GM21360 (cell line): Measurements from ENCODE around the gene DLGAP1.
"Not testable (repeated sequence)": the region's sequence is repeated elsewhere in the genome, so short reads cannot be mapped to it uniquely, and the experiment has no call there.

Experiments used
- ATAC-seq: cut with Tn5 transposase; IDR thresholded peaks from one replicate; pipeline ENCODE4 v1.9.1; 2021; ENCODE audit warnings: mild to moderate bottlenecking, moderate library complexity; ENCODE audit not compliant: unreplicated experiment

DLGAP1 gene

DNA sequence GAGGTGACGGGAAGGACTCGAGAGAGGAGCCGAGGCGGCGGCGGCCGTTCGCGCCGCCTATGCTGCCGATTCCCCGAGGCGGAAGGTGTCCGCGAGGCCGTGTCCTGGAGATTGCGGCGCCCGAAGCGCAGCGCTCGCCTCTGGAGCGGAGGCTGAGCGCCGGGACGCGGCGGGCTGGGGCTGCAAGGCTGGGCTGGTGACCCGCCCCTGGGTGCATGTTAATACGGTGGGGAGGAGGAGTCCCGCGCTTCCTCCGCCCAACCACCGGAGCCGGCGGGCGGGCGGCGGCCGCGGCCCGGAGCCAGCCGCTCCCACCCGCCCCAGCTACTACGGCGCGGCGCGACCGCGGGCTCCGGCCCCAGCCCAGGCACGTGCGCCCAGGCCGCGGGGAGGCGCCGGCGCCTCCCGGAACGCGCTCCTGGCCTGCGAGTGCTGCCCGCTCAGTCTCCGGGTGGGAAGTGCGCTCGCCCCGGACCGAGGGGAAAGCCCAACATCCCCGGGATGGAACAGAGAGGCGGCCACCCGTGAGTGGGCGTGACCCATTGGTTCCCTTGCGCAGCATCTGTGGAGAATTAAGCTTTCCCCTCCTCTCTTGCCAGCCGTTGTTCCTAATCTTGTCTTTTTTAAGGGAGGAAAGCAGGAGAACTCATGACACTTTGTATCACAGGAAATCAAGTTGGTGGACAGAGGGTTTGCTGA is at the start of gene DLGAP1:
DLGAP1 (minus strand) TSS at position 195 of the 699 bp plus-strand sequence.
- ATAC-seq = no peak

DNA sequence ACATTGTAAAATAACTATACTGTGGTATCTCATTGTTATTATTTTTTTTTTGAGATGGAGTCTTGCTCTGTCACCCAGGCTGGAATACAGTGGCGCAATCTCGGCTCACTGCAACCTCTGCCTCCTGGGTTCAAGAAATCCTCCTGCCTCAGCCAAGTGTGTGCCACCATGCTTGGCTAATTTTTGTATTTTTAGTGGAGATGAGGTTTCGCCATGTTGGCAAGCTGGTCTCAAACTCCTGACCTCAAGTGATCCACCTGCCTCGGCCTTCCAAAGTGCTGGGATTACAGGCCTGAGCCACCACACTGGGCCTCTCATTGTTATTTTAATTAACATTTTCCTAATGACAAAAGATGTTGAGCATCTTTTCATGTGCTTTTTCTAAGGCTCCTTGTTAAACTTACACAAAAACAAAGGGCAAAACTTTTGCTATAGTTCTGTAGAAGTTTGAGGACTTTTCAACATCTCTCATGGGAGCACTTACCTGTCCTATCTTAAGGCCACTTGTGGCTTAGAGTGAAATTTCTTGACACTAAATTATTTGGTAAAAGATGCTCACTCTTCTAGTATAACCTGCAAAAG is 39.7 kb upstream of the DLGAP1 start:
- not testable (repeated sequence) for ATAC-seq

DNA sequence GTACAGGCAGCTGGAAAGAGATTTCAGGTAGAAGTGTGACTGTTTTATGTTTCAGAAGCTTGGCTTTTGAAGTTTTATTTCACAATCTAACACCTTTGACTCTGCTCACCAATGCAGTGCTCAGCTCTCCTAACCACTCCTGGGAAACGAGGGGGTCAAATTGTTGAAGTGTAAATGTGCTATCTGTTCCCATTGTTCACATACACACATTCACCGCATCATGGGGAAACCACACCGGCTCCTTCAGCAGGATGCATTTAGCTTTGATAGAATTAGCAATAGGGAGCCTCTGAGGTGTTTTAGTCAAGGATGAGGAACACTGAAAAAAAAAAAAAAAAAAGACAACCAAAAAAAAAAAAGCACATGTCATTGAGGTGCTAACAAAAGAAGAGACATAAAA is 13.4 kb upstream of the DLGAP1 start:
- no peak for ATAC-seq

DNA sequence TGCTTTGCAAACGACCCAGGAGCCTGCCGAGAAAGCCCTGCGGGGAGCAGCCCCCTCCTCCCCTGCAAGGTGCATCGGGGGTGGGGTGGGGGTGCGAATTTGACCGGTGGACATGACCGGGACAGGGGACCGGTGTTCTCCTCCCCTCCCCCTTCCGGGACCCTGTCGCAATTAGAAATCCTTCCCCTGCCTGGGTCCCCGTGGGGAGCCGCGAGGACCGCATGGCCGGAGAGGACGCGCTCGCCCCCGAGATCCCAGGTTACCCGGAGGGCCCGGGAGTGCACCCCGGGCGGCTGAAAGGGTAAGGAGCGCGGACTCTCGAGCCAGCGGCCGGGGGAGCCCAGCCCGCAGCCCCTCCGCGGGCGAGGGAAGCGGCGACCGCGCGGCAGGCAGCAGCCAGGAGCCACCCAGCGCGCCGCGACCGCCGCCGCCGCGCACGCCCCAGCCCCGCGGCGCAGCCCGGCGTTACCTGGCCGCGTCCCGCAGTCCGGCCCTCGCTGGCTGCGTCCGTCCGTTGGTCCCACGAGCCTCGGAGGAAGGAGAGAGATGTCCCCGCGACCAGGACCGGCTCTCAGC is 482 bp downstream of the DLGAP1 start:
- no peak for ATAC-seq

DNA sequence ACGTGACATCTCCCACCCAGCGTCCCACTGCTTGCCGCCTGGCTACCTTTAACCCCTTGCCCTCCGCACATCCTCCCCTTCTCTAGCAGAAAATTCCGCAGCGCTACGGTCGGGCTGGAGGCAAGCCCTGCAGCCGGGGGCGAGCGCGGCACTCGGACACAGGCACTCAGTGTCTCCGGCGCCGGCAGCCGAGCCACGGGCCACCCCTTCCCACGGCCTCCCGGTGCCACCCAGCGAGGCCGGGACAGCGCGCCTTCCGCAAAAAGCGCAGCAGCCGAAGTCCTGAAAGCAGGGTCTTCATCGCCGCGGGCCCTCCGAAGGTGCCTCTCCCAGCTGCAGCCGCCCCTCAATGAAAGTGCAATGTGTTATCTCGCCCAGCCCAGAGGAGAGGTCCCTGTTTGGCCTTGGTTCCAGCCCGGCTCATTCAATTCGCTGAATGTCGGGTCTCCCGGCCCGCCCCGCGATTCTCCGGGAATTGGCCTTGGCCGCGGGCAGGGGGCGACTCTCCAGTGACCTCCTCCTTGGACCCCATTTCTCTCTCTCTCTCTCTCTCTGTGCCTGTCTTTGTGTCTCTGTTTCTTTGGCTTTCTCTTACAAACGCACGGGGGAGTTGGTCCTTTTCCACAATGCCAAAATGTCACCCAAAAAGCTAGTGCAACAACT is 1.1 kb downstream of the DLGAP1 start:
- no peak for ATAC-seq

DNA sequence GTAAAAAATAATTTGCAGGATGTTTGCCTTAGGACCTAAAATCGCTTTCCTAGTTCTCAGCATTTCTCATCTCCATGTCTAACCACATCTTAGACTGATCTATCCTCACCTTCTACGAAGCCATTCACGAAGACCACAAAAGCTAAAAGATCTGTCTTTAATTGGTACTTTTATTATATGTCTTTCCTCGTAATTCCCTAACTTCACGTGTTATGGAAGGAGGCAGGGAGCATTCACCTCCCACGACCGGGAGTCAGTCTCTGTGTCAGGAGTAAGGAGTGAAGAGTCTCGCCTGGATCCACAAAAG is 1.6 kb downstream of the DLGAP1 start:
- no peak for ATAC-seq

DNA sequence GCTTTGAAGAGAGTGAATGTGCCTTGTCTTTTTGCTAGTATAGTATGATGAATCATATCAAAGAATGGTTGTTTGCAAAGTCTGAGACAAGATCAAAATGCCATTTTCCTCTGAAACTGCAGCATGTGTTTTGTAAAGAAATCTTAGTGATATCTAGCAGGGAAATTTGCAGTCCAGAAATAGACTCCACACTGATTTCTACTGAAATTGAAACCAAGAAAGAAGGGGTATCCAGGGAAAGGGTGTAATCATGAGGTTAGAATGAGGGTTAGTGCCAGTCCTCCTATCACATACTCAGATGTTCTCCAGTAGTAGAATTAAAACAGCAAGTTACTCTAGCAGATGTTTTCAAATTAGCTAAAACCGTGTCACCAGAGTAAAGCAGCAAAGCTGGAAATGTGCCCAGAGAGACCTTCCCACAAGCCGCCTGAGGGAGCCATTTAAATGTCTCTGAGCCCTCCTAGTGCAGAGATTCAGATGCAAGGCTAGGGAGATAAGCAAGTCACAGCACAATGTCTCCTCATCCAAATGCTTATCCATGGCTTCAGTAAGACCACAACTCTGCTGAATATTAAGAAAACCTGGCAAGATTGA is 4.9 kb downstream of the DLGAP1 start:
- ATAC-seq = no peak

DNA sequence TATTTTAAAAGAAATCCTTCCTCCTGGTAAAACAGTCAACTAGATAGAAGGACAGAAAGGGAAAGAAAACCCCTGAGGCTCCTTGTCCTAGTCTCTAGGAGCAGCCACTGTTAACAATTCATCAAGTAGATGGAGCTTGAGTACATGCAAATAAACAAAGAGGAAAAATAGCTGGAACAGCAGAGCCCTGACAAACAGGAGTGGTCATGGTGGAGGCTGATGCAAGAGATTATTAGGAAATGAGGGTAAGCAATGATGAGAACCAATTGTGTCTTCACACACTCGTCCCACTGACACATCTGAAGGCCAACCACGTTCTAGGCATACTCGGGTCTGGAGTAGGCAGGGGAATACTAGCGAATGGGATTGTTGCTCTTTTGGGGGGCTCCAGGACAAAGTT is 9.2 kb downstream of the DLGAP1 start:
- ATAC-seq = no peak

DNA sequence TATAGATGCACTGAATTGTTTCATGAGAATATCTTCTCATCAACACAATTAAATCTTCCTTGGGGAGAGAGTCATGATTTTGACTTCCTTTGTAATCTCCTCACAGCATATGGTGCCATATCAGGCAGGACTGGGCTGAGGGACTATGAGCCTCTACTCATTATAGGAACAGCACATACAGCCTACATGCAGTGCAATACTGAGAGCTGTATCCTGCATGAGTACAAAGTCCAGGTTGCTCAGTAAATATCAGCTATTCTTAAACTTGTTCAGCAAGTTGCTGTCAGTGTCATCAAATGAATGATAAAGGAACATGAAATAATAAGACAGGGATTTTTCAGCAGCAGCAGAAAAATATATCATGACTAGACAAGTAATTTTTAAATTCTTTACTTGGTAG is 10.8 kb downstream of the DLGAP1 start:
- ATAC-seq = no peak

DNA sequence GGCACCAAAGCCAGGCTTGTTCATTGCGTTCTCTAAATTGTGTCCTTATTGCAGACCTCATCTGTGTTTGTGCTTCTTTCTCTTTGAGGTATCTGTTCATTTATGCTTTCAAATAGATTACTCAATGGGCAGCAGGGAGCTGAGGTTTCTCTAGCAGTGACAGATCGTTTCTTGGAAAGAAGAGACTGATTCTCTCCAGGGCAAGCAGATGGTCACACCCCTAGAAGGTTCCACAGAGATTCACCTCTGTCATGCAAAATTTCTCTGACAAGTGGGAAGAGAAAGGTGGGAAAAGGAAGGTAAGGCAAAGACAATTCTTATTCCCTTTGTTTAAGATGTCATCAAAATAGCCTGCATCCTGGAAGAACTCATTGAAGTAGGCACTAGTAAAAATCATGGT is 14.0 kb downstream of the DLGAP1 start:
- ATAC-seq = no peak

DNA sequence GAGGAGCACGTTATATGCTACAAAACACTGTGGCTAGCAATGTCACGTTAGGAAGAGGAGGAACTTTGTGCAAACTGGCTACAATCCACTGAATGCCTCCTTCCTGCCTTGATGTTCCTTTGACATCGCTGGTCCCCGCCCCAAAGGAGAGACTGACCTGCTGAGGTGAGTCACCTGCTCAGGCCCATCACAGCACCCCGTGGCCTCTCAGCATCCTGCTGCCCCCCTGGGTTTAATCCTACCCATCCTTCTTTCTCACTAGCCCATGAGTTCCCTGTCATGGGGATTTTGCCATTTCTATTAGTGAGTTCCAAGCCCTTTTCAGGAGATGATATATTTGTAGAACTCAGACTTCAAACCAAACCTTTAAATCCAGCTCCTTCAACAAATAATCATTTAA is 16.2 kb downstream of the DLGAP1 start:
- ATAC-seq = no peak

DNA sequence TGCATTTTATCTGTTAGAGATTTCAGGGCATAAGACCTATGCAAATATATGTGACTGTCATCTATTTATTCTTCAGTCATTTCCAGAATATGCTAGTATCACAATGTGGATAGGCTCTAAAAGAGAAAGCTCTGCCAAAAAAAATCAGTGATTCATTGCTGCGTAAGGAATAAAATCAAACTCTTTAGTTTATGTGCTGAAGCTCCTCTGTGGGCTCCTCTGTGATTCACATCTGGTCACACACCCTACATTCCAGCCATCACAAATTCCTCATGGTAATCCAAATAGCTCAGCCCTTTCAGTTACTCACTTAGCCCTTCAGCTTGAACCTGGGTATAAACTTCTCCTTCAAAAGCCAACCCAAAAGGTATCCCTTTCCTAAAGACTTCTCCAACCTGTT is 21.4 kb downstream of the DLGAP1 start:
- no peak for ATAC-seq

DNA sequence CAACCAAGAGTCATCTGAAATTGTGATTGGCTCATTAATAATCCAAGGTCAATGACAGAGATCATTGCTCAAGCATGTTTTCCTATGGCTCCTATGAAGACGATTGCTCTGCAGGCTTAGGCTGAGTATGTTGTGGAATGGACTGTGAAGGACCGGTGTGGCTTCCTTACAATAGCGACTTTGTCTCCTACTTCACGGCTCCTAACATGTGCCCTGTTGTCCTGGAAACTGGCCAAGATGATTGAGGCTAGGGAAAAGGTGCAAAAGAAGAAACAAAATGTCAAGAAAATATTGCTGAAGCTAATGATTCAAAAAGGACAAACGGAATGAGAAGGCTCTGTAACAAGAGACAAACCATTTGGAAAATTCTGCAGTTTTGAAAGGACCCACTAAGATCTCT is 24.3 kb downstream of the DLGAP1 start:
- no peak for ATAC-seq

DNA sequence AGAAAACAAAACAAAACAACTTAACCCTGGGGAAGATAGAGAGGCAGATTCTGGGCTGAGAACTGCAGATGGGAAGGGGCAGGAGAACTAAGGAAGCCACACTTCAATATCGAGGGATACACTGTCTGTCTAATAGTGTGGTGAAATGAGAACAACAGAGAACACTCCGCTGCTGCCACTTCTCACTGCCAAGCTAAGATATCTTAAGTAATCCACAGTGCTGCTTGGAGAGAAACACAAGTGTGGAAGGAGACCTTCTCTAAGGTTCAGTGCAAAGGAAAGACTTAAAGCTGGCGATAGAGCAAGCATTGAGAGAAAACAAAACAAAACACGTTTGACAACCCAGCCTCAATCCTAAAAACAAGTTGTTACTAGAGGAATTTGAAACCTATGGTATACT is 37.4 kb downstream of the DLGAP1 start:
- ATAC-seq = no peak

DNA sequence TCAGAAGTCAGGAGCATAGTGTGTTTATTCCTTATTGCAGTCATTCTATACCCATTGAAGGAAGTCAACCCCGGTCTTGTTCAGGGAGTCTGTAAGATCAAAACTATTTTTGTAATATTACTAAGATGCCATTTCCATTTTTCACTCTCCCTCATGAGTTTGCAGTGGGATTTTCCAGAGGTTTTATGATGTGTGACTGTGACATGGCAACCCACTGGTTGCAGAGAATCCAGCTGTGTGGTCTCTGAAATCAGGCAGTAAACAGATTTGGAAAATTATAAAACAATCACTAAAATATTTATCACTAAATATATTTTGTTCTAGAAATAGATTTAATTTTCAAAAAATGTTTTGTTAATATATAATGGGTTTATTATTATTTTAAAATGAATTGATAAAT is 38.1 kb downstream of the DLGAP1 start:
- ATAC-seq = no peak

DNA sequence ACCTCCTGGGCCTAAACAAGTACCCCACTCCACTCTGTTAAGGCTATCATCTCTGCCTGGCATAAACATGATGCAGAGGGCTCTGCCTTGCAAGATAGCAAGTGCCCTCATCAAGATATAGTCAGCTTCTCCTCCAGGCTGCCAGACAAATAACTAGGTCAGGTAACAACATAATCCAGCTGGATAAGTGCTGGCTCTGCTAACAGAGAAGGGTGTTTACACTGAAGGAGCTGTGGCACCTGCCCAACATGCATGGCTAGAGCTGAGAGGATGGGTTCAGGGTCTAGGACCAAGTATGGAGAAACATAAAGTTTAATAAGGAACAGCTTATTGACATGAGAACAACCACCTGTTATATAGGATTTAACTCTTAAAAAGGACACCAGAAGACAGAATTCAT is 42.8 kb downstream of the DLGAP1 start:
- no peak for ATAC-seq

DNA sequence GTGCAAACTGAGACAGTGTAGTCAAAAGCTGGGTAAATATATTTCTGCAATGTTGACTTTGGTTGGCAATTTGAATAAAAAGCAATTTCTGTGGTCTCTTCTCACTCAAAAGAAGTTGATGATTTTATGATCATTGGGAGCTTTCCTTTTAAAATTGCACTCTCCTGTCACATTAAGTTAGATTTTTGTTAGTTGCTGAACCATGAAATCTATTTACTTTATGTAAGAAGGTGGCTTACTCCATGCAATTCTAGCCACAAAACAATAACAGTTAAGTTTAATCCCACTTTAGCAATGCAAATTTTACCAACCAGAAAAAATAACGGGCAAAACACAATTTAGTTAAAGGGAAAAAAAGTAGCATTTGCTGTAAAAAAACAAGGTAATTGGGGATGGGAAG is 48.3 kb downstream of the DLGAP1 start:
- ATAC-seq = no peak

DNA sequence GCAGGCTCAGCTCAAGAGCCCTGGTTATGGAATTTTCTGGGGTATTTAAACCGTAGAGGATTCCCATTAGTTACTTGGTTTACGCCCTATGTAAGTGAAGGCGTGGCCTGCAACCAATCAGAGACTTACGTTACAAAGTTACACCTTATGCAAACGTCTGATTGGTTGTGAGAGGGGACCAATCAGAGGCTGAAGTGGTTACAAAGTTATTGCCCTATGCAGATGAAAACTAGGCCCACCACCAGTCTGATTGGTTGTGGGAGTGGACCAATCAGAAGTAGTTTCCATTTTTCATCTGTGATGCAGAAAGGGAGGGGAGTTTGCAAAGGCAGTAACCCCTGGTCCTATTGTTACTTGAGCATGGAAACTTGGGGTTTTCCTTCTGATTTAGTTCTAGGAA is 49.1 kb downstream of the DLGAP1 start:
- no peak for ATAC-seq

DNA sequence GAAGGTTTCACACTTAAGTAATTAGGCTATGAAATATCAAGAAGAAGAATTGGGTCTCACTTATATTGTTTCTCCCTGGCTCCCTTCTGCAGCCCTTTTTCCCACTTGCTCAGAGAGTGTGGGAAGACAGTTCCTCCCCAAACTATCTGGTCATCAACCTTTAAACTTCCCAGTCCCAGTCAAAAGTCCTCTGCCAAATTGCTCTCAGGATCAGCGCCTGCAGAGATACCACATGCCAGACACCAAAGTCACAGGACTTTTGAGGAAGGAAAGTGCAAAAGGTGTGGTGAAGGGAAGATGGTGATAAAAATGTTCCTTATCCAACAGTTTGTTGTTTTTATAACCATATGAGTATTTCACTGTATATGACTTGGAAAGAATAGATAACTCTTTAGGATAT is 51.3 kb downstream of the DLGAP1 start:
- no peak for ATAC-seq

DNA sequence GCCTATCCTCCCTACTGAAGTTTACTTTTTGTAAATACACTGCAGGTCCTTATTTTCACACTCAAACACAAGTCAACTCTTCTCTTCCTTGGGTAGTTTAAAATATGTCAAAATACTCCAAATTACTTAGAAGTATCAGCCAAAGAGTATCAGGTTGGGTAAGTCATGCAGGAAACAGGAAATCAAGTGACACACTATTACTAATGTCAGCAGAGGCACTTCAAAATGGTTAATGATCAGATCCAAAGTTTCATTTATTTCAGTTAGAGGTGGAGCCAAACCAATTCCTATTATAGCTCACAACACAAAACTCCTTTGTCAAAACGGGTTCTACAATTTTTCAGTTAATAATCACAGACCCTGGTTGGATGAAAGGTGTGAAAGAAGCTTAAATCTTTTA is 54.2 kb downstream of the DLGAP1 start:
- no peak for ATAC-seq

DNA sequence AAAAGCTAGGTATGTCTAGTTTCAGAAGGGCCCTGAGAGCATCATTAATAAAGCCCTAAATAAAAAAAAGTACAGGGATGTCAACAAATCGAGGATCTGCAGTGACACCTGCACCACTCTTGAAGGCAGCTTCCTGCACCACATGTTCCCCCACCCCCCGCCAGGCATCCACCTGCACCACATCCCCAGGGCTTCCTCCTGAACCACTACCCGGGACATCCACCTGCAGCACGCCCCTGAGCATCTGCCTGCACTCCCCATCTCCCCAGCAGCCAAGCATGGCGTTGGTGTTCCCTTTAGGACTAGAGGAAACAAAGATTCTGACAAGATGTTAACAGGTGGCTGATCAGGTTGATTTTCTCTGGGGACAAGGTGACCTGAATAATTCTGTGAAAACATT is 55.2 kb downstream of the DLGAP1 start:
- ATAC-seq = no peak

DNA sequence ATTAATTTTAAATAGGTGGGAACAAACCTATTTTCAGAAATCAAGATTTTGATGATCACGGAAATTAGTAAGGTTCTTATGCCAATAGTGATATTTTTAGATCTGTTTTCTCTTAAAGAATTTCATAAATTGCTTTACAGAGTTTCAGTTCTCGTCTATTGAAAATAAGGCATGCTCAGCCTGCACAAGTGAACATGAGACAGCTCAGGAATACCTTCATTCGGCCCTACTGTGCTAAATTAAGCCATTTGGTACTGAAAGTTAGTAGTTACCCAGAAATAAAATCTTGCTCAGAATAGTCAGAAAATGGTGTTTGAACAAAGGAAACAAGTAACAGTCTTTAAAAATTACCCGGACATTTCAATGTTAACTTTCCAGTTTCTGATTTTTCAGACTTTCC is 60.4 kb downstream of the DLGAP1 start:
- ATAC-seq = no peak
